SK-N-MC (cell line): ENCODE results near the gene S100A2.

Source experiments
- EZH2 ChIP-seq: fragments of 200-600 bp; sonication (generic); IDR thresholded peaks from one replicate; pipeline ENCODE4 v1.6.1; 2017; ENCODE audit warnings: antibody characterized with exemption
- FOXP2 ChIP-seq: optimal IDR thresholded peaks from 2 replicates; pipeline ENCODE3; 2011; ENCODE audit warnings: mild to moderate bottlenecking, moderate library complexity; ENCODE audit not compliant: insufficient read depth; ENCODE audit errors: extremely low read length, control extremely low read depth
- POLR2AphosphoS5 ChIP-seq: IDR thresholded peaks from 2 replicates; pipeline ENCODE4 v1.6.1; 2012; ENCODE audit warnings: mild to moderate bottlenecking, low read depth, low read length, borderline replicate concordance

DNA sequence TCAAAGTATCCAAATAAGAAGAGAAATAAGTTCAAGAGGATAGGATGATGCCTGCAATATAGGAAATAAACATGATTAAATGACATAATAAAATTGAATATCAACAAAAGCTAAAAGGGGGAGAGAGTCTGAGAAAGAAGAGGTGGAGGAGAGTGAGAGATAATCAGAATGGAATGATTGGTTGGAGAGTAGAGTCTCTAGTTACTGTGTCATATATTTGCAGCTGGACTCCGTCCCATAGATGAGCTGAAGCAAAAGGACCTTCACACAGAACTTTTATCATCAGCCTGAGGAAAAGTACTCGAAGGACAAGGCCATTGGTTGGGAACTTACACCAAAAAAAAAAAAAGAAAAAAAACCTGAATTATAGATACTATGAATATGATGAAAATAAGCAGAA lies 22.8 kb upstream of the S100A2 start:
- TF ChIP-seq FOXP2, result no peak
- TF ChIP-seq EZH2, result no peak
- no peak for TF ChIP-seq POLR2AphosphoS5
